ENCODE results near the gene CRELD1.

Gene CRELD1

DNA sequence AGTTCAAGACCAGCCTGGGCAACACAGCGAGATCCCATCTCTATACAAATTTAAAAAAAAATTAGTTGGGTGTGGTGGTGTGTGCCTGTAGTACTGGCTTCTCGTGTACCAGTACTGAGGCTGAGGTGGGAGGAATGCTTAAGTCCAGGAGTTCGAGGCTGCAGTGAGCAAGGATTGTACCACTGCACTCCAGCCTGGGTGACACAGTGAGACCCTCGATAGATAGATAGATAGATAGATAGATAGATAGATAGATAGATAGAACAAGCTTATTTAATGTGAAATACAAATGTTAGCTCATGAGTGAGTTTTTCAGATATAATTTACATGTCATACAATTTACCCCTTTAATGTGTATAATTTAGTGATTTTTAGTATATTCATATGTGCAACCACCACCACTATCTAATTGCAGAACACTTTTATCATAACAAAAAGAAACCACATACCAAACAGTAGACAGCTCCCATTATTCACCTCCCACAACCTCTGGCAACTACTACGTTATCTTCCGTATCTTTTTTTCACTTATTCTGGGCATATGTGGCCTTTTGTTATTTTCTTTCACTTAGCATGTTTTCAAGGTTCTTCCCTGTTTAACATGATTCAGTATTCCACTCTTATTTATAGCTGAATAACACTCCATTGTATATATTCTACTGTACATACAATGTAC, 31.7 kb downstream of the CRELD1 start:
- no peak for DNase-seq

DNA sequence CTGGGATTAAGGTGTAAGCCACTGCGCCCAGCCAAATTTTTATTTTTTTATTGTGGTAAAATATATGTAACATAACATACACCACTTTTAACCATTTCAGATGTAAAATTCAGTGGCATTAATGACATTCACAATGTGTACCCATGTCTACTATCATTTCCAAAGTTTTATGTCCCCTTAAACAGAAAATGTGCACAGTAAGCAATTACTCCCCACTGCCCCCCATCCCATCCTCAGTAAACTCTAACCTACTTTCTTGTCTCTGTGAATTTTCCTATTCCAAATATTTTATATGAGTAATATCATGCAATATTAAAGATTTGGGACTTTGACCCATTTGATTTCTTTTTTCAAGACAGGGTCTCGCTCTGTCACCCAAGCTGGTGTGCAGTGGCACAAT, 33.2 kb downstream of the CRELD1 start:
- DNase-seq = no peak

- no peak for DNase-seq
Observed at GRCh38 chr3:9969632-9970019, 36.0 kb downstream of the CRELD1 start.

- DNase-seq = no peak
Observed at GRCh38 chr3:9970020-9970652, 36.5 kb downstream of the CRELD1 start.

DNA sequence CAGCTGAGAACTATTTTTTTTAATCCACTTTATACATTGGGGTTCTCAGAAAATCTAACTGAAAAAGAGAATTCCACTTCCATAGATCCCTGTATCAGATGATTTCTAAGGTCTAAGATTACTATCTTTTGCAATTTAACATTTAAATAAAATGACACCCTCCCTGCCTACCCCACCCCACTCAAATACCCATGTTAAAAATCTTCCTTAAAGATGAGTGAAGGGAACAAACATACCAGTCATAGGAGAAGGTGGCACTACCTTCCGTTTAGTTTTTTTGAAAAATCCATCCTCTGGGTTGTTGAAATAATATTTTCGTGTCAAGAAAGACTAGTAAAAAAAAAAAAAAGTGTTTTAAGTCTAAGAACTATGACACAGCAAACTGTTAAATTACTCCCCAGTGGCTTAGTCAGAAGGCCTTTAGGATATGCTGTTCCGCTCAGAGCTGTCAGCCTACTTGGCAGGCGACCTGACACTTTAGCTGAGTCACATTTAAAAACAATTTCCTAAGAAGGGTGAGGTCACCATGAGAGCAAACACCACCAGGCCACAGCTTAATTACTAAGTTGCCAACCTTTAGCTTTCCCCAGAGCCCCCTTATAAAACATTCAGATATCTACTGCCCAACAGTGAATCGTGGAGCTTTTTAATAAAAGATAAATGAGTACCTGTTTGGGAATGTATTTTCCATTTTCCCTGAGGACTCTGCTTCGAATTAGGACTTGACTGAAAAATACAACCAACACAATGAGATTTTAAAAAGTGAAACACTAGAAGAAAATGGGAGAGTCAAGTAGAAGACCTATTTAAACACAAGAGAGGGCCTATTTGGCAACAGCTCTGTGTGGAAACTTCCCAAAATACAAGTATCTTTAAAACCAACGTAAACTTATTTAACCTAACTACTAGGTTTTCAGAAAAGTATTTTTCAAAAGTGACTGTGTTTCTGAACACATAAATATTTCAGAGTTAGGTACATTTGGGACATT, 43.4 kb downstream of the CRELD1 start:
- DNase-seq = peak; percentile 7 to 68

DNA sequence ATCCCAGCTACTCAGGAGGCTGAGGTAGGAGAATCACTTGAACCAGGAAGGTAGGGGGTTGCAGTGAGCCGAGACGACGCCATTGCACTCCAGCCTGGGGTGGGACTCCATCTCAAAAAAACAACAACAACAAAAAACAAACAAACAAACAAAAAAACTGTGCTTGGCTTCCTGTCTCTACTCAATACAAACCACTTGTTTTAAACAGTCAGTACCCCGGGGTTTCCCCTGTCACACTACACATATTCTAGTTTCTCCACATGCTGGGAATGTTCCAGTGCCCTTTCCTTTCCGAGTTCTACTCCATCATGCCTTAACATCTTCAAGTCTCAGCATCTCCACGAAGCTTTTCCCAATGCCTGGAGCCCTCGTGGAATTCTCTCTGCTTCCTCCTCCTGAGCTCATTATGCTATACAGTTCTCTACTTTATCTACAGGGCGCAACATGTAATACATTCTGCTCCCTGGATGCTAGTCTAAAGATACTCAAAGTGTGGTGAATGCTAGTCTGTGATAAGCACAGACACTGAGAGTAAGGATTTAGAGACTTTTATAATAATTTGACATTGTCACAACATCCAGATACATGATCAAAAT, 45.2 kb downstream of the CRELD1 start:
- DNase-seq = no peak

DNA sequence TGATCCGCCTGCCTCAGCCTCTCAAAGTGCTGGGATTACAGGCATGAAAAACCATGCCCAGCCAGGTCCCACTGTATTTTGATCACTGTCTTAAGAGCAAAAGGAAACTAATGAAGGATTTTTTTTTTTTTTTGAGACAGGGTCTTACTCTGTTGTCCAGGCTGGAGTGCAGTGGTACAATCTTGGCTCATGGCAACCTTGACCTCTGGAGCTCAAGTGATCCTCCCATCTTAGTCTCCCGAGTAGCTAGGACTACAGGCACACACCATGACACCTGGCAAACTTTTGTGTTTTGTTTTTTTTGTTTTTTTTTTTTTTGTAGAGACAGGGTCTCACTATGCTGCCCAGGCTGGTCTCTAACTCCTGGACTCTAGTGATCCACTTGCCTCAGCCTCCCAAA, 46.6 kb downstream of the CRELD1 start:
- no peak for DNase-seq

GRCh38 chr3:9986230-9986725, 52.6 kb downstream of the CRELD1 start:
- DNase-seq = no peak

- DNase-seq = no peak
Observed at GRCh38 chr3:9994086-9994844, 60.6 kb downstream of the CRELD1 start.

Data from CD4-positive, alpha-beta T cell treated with Interleukin-4 for 1 hour (primary cell).